HuH-7 (cell line): ENCODE measurements around the gene BLTP2.
"Not testable (repeated sequence)": the region's sequence is repeated elsewhere in the genome, so short reads cannot be mapped to it uniquely, and the experiment has no call there.

Experiments used
- DNase-seq: peaks from one replicate; pipeline ENCODE4 v3.0.0; 2011; ENCODE audit warnings: low spot score

BLTP2 gene

DNA sequence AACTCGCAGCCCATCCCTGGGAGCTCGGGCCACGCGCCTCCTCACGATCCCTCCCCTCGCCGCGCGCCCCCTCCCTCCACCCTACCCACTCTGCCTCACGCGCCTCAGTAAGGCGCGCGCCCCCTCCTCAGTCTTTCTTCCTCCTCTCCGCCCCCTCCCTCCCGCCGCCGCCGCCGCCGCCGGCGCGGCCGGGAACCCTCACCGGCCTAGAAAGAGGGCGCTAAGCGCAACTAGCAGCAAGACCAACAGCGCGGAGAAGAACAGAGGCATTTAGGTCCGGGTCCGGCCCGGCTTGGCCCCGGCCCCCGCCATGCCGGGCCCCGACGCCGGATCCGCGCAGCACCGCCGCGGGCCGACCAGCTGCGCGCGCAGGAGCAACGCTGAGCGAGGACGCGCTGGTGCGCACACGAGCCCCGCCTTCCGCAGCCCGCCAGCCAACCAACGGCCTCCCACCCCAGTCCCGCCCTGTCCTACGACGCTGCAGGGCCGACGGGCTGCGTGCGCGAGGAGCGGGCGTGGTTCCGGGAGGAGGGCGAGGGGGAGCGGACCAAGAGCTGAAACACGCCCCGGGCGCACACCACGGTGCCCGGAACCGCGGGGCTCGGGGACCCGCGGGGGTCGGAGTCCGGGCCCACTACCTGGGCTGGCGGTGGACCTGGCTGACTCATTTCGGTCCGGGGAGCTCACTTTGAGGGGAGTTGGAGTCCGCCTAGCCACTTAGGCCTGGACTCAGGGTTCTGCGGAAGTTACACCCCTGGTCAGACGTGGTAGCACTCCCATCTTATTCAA lies at the start of gene BLTP2:
TSS of gene BLTP2 (minus strand) at position 372 of the 789 bp plus-strand sequence. CDS start at position 270, 102 bp downstream.
- peak; percentile 97 for DNase-seq

DNA sequence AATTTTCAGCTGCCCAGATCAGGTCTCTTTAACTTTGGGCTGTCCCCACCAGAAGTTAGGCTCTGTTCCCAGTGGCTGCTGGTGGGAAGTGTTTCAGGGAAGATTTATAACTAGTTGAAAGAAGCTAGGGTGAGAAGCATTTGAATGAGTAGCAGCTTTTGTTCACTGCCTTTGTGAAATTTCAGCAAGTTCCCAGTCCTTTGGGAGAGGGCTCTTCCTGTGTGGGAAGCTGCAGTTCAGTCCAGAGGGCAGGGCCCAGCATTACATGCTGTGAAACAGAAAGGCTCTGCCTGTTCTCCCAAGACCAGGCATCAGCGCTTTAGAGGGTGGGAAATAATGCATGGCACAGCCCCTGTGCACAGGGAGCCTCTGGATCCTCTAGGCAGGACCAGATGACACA lies 48.9 kb upstream of the BLTP2 start:
- DNase-seq: no peak

DNA sequence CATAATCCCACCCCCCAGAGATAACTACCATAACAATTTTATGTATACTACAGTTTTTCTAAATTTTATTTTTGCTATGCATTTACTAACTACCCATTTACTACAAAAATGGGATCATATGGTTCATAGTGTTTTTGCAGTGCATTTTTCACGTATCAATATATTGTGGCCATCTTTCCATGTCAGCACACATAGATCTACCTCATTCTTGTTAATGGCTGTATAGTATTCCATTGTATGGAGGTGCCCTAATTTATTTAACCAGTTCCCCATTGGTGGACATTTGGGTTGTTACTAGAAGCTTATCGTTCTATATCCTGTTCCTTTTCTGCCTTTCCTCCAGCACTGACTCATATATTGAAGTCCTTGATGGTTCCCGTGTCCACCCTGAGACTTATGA lies 44.1 kb upstream of the BLTP2 start:
- DNase-seq: no peak

DNA sequence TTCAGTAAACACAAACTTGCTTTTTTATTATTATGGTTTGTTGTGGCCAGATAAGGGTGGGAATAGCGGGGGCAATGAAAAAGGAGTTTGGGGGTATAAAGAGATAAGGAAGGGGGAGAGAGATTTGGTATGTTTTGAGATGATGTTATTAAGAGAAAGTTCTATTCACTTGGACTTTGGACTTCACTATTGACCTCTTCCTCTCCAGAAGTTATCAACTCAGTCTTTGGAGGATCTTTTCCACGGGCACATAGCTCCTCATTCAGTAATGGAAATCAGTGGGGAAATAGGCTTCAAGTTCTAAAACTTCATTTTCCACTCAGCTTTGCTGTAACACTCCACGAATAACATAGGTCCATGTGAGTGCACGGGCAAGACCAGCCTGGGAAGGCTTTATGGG lies 43.5 kb upstream of the BLTP2 start:
- no peak for DNase-seq

DNA sequence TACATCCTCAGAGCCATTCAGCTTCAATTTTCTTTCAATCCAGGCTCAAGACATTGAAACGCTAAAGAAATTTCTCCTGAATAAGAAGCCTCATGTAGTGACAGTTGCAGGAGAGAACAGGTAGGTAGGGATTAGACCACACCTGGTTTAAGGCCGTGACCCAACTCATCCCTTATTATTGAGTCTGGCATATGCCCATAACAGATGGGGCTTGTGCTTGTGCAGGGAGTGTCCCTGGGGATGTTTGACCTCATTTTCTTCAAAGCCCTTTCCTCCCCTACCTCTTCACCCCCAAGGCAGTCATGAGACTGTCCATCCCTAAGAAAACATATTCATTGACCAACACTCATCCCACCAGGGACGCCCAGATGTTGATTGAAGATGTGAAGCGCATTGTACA lies 41.3 kb upstream of the BLTP2 start:
- no peak for DNase-seq

DNA sequence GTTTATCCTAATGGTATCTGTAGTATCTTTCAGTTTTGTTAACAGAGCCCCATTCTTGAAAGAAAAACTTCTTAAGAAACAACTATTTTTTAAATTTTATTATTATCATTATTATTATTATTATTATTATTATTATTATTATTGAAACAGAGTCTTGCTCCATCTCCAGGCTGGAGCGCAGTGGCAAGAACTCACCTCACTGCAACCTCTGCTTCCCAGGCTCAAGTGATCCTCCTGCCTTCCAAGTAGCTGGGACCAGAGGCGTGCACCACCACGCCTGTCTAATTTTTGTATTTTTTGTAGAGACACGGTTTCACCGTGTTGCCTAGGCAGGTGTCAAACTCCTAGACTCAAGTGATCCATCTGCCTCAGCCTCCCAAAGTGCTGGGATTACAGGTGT lies 40.4 kb upstream of the BLTP2 start:
- no peak for DNase-seq

DNA sequence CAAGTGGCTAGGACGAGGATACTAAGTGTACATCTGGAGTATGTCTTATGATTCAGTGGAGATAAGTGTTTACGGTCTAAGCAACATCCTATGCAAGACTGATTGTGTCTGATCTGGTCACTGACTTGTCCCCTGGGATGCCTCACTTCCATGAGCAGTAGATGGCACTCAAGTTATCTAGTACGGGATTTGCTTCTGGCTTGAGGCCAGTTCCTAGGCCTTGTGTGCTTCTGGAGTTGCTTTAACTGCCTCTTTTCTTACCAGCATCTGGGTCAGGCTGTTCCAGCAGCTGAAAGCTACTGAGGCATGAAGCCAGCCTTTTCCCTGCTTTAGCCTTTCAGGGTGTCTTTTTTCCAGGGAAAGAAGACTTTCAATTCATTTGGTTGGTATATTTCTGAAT lies 40.0 kb upstream of the BLTP2 start:
- peak; percentile 44 for DNase-seq

DNA sequence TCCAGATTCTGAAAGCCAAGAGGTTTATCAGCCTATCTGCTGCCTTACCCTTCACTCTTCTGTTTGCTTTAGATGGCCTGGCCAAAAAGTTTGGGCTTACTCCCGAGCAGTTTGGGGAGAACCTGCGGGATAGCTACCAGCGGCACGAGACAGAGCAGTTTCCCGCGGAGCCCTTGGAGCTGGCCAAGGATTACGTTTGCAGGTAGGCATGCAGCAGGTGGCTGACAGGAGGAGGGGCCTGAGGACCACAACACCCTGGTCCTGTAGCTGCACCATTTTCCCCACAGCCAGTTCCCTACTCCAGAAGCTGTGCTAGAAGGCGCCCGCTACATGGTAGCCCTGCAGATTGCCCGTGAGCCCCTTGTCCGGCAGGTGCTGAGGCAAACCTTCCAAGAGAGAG lies 37.7 kb upstream of the BLTP2 start:
- DNase-seq: no peak

DNA sequence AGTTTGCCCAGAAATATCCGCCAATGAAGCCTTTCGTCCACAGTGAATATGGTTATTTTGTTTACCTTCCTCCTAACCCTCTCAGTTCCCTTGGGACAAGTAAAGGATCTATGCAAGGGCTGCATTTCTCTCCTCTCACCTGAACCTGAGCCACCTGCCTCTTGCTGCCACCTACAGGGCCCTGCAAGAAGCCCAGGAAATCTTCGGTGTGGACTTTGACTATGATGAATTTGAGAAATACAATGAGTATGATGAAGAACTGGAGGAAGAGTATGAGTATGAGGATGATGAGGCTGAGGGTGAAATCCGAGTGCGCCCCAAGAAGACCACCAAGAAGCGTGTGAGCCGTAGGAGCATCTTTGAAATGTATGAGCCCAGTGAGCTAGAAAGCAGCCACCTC lies 31.0 kb upstream of the BLTP2 start:
- peak; percentile 37 for DNase-seq

DNA sequence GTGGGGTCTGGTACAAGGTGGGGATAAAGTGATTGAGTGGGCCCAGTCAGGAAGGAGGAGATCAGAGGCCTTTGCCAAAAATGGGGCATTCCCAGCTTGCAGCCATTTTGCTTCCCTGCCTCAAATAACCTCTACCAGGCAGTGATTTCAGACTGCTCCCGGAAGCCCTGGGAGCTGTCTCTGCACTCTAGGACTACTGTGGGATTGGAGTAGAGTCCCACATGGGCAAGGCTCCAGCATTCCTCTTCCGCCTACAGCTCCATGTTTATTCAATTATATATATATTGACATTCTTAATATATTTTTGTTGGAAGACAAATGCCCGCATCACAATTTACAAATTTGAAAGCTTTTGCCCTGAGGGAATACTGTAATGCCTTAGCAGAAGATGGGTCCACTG lies 30.5 kb upstream of the BLTP2 start:
- no peak for DNase-seq

DNA sequence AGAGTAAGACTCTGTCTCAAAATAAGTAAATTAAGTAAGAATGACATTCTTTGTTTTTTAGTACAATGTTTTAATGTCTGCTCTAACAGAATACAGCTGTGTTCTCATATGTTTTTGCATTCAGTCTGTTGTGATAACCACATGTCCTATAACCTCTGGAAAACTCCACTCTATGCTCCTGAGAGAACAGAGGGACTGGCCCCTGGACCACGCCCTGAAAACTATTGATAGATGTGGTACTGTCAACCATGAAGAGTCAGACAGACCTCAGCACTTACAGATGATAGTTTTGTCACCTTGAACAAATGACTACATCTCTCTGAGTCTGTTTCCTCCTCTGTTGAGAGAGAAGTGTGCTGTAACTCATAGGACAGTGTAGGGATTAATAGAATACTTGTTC lies 25.0 kb upstream of the BLTP2 start:
- DNase-seq: no peak

DNA sequence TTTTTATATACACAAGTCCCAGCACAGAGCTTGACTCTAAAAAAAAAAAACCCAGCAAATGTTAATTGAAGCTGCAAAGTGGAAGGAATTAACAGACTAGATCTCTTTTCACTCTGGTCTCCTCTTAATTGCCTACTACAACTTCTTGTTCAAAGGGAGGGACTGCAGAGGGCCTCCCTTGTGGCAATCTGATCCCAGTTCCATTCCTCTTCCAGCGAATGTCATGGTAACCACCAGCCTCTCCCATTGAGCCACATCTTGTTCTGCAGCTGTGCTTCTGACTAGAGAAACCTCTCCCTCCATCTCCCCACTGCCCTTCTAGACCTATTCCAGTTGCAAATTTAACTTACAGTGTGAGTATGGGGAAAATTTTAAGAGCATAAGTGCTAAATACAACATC lies 22.9 kb upstream of the BLTP2 start:
- no peak for DNase-seq

DNA sequence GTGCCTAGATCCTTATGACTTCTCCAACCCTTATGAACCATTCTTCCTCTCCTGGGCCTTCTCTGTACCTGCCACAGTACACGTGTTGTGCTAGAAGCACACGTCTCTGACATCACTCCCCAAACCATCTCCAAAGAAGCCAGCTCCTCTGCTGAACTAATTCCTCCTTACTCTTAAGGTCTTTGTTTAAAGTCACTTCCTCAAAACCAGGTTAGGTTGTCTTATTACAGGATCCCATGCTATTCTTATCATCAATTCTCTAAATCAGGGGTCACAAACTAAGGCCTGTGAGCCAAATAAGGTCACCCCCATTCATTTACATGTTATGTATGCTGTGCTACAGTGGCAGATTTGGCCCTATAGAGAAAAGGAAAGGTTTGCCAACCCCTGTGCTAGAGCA lies 21.0 kb upstream of the BLTP2 start:
- DNase-seq: no peak

DNA sequence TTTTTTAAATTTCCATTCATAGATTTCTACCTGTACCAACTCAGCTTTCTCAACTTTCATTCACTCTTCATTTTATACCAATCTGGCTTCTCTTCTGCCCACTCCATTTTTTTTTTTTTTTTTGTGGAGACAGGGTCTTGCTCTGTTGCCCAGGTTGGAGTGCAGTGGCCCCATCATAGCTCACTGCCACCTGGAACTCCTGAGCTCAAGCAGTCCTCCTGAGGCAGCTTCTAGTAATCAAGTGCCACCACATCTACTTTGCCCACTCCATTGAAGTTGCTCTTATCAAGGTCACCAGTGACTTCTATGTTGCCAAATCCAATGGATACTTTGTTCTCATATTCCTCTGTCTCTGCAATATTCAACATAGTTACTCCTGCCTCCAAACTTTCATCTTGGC lies 18.8 kb upstream of the BLTP2 start:
- no peak for DNase-seq

DNA sequence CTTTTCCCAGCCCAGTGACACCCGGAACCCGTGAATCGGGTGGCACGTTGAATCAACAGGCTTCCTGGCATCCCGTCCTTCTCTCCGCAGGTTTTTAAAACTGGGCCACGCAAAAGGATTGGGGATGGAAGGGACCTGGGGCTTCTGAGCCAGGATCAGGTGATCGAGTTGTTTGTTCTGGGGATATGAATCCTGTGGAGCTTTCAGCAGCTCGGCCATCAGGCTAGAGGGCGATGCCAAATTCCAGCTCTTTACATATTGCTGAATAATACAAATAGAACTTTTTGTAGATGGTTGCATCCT lies 17.5 kb upstream of the BLTP2 start:
- DNase-seq: no peak

DNA sequence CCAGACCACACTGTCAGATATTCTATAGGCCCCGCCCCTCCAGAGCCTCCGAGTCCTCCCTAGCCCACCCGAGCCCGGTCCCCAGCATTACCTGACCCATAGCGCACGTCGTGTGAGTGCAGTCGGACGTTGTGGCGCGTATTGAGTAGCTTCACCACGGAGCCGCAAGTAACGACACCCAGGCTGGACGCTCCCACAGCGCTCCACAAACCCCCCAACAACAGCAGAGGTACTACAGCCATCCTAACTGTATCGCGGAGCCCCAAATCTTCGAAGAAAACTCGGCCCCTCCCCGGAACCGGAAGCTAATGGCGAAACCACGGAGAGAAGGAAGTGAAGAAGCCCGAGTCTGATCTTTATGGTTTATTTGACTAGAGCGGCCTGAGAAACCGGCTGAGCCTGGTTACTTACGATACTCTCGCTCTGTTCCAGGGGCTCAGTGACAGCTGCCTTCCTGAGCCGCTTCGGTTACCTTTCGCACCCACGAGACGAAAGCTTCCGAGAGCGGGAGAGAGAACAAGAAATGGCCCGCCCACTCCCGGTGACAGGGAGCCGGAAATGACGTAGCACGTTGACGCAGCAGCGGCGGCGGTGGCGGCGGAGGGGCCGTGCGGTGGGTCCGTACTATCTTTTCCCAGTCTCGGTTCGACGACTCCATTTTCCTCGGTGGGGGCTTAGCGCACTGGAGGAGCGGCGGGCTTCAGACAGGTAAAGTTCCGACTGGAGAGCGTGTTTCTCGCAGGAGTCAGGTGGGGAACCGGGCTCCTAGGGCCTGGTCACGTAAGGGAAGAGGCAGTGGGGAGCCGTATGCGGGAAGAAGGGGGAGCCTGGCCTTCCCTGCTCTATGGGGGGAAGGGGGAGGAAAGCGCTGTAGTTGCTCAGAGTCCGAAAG lies 16.9 kb upstream of the BLTP2 start, which contains the start of the genes SDF2 and SUPT6H:
TSS of gene SDF2 (minus strand) at position 272 of the 892 bp plus-strand sequence. CDS start at position 242, 30 bp downstream.
TSS of gene SUPT6H (plus strand) at position 571 of the 892 bp plus-strand sequence. CDS start 11,197 bp downstream, outside the sequence.
- peak; percentile 94 for DNase-seq

DNA sequence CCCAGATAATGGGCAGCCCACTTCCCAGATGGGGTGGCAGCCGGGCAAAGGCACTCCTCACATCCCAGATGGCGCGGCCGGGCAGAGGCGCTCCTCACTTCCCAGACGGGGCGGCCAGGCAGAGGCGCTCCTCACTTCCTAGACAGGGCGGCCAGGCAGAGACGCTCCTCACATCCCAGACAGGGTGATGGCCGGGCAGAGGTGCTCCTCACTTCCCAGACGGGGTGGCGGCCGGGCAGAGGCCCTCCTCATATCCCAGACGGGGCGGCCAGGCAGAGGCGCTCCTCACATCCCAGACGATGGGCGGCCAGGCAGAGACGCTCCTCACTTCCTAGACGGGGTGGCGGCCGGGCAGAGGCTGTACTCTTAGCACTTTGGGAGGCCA lies 14.5 kb upstream of the BLTP2 start:
- not testable (repeated sequence) for DNase-seq

DNA sequence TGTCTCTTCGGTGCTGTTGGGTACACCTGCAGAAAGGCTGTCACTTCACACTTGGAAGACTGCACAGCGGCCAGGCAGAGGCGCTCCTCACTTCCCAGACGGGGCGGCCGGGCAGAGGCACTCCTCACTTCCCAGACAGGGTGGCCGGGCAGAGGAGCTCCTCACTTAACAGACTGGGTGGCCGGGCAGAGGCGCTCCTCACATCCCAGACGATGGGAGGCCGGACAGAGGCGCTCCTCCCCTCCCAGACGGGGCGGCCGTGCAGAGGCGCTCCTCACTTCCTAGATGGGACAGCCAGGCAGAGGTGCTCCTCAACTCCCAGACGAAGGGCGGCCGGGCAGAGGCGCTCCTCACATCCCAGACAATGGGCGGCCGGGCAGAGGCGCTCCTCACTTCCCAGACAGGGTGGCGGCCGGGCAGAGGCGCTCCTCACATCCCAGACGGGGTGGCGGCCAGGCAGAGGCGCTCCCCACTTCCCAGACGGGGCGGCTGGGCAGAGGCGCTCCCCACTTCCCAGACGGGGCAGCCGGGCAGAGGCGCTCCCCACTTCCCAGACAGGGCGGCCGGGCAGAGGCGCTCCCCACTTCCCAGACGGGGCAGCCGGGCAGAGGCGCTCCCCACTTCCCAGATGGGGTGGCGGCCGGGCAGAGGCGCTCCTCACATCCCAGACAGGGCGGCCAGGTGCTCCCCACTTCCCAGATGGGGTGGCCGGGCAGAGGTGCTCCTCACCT lies 14.0 kb upstream of the BLTP2 start:
- not testable (repeated sequence) for DNase-seq

DNA sequence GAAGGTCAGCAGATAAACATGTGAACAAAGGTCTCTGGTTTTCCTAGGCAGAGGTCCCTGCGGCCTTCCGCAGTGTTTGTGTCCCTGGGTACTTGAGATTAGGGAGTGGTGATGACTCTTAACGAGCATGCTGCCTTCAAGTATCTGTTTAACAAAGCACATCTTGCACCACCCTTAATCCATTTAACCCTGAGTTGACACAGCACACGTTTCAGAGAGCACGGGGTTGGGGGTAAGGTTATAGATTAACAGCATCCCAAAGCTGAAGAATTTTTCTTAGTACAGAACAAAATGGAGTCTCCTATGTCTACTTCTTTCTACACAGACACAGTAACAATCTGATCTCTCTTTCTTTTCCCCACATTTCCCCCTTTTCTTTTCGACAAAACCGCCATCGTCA lies 13.4 kb upstream of the BLTP2 start:
- not testable (repeated sequence) for DNase-seq

DNA sequence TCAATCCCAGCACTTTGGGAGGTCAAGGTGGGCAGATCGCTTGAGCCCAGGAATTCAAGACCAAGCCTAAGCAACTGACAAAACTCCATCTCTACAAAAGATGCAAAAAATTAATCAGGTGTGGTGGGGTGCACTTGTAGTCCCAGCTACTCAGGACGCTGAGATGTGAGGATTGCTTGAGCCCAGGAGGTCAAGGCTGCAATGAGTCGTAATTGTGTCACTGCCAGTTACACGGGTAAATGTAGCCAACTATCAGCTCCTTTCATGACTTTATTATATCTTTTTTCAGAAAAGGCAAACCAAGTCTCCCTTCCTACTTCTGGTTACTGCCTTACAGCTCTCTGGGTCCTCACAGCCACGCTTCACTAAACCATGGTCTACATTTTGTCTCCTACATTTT lies 12.8 kb upstream of the BLTP2 start:
- no peak for DNase-seq

DNA sequence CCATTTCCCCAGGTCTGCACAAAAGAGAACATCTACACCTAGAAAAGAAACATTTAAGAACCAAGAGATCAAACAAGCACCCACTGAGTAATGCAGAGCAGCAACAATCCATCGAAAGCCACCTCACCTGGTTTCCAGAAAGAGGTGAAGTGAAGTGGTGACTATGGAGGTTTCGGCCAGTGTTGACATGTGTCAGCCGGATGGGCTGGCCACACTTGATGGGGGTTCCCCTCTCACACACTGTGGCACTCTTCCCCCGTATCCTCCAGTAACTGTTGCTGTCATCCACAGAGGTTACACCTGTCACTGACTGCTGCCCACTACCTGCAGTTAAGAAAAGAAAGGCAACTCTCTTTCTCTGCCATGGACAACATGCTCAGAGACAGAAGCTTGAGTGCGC lies 10.2 kb upstream of the BLTP2 start:
- no peak for DNase-seq

DNA sequence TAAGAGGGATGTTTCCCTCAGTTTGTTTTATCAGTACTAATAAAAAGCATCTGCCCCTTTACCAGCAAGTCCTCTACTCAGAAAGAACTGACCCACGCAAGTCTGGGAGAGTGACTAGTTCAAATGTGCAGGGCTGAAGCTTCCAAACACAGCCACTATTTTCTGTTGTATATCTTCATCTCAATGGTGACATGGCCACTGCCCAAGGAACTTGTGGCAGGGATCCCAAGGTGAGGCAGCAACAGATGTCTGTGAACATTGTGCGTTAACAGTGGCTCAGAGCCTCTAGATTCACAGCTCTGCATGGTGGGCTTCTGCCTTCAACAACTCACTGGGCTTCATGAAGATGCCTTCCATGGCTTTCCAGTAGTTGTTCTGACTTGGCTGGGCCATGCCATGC lies 3.7 kb upstream of the BLTP2 start:
- DNase-seq: no peak
